ENCODE results near the gene ERN1. TPM values are rescaled to one million over a fixed set of nuclear protein-coding genes. Genes with fewer than 3 reads are reported as not detected.

Gene ERN1
- total and polyA plus RNA-seq, 2 experiments from 2014 or later = 10.3 to 16.5 TPM

DNA sequence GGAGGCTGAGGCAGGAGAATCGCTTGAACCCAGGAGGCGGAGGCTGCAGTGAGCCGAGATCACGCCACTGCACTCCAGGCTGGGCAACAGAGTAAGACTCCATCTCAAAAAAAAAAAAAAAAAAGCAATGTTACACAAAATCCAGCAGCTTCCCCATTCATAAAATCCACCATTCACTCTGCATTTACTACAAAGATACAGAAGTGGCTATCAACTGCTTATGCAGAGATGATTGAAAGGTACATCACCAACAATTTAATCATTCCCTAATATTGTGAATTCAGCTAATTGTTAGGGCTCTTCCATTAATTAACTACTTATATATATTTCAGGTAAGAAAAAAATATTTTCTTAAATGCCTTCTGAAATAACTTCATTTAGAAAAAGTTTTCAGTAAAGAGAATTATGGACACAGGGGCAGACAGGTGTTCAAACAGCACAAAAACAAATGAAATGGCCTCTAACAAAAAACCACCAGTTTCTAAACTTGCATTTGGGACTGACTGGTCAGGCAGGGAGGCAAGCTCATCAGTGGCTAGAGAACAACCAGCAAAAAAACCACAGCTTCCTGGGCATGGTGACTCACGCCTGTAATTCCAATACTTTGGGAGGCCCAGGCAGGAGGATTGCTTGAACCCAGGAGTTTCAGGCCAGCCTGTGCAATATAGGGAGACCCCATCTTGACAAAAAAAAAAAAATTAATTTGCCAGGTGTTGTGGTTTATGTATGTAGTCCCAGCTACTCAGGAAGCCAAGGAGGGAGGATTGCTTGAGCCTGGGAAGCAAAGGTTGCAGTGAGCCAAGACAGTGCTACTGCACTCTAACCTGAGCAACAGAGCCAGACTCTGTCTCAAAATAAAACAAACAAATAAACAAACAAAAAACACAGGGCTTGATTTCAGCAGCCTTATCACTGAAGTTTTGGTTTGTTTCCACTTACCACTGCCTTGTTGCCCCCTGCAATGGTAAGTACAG, 26.3 kb downstream of the ERN1 start:
- no peak overlapping the region for H3K27ac ChIP-seq
- H3K9me2 ChIP-seq (replicated peaks; ENCODE audit: insufficient read depth) = no peaks in the 10 kb centered on the region
- H4K20me1 ChIP-seq (ENCODE audit: insufficient read depth, poor library complexity, severe bottlenecking) = no peaks in the 10 kb centered on the region
- H3K27me3 ChIP-seq = no peaks in the 10 kb centered on the region
- no peak overlapping the region for H3K4me3 ChIP-seq
- 95% methylated on average over 5 of the region's 5 CpGs for WGBS (ENCODE audit: low lambda C conversion rate, missing lambda C conversion rate)
- H3K4me1 ChIP-seq (ENCODE audit: insufficient read depth) = peaks cover 3% of the 10 kb centered on the region
- no peak overlapping the region for H3K4me2 ChIP-seq
- no peaks in the 10 kb centered on the region for H3K9me3 ChIP-seq (ENCODE audit: low read depth)
- no peak for DNase-seq (ENCODE audit: low spot score)
- H2AFZ ChIP-seq = no peak overlapping the region
- peaks cover 67% of the 10 kb centered on the region for H3K79me2 ChIP-seq
- TF ChIP-seq, protein P1, sequence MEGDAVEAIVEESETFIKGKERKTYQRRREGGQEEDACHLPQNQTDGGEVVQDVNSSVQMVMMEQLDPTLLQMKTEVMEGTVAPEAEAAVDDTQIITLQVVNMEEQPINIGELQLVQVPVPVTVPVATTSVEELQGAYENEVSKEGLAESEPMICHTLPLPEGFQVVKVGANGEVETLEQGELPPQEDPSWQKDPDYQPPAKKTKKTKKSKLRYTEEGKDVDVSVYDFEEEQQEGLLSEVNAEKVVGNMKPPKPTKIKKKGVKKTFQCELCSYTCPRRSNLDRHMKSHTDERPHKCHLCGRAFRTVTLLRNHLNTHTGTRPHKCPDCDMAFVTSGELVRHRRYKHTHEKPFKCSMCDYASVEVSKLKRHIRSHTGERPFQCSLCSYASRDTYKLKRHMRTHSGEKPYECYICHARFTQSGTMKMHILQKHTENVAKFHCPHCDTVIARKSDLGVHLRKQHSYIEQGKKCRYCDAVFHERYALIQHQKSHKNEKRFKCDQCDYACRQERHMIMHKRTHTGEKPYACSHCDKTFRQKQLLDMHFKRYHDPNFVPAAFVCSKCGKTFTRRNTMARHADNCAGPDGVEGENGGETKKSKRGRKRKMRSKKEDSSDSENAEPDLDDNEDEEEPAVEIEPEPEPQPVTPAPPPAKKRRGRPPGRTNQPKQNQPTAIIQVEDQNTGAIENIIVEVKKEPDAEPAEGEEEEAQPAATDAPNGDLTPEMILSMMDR (IDR thresholded peaks at IDR 0.05; ENCODE audit: poor library complexity) = no peak
- TF ChIP-seq EZH2 (IDR thresholded peaks at IDR 0.05; ENCODE audit: borderline replicate concordance) (no peak), EZH2phosphoT487 (IDR thresholded peaks at IDR 0.05; ENCODE audit: low read depth, severe bottlenecking, unreplicated experiment) (no peak)
- no peaks in the 10 kb centered on the region for H3K36me3 ChIP-seq (replicated peaks; ENCODE audit: insufficient read depth, low read depth)

DNA sequence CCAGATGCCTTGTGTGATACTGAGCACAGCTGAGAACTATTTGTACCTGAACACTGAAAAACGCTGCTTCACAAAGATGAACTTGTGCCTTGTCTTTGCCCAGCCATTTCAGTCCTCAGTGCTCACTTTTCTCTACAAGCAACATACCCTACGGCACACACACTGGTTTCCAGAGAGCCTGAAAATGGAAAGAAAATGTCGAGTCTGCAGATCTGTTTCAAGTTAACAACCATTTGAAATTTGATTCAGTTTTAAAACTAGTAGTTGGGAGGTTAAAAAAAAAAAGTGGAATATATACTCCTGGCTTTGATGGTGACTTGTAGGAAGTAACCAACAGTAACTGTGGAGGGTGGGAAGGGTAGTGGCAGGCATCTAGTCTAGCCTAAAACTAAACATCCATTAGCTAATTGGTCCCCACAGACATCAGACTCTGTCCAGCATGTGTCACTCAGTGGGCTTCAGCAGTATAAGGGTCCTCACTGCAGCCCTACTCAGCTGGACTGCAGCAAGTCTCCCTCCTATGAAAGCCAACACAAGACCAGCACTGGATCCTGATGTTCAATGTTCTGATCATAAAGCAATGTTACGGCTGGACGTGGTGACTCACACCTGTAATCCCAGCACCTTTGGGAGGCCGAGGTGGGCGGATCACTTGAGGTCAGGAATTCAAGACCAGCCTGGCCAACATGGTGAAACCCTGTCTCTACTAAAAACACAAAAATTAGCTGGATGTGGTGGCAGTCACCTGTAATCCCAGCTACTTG, 27.1 kb downstream of the ERN1 start:
- Histone ChIP-seq H3K9me2 (replicated peaks; ENCODE audit: insufficient read depth) (no peaks in the 10 kb centered on the region), H2AFZ (no peak overlapping the region), H3K9me3 (ENCODE audit: low read depth) (no peaks in the 10 kb centered on the region), H3K79me2 (peaks cover 63% of the 10 kb centered on the region), H4K20me1 (ENCODE audit: insufficient read depth, poor library complexity, severe bottlenecking) (no peaks in the 10 kb centered on the region), H3K4me3 (no peak overlapping the region), H3K4me1 (ENCODE audit: insufficient read depth) (peaks cover 3% of the 10 kb centered on the region), H3K27ac (no peak overlapping the region), H3K27me3 (no peaks in the 10 kb centered on the region), H3K36me3 (replicated peaks; ENCODE audit: insufficient read depth, low read depth) (no peaks in the 10 kb centered on the region), H3K4me2 (no peak overlapping the region)
- TF ChIP-seq, protein P1 (IDR thresholded peaks at IDR 0.05; ENCODE audit: poor library complexity) = no peak
- no peak for TF ChIP-seq EZH2 (IDR thresholded peaks at IDR 0.05; ENCODE audit: borderline replicate concordance)
- TF ChIP-seq EZH2phosphoT487 (IDR thresholded peaks at IDR 0.05; ENCODE audit: low read depth, severe bottlenecking, unreplicated experiment) = no peak
- 88% methylated on average over 7 of the region's 7 CpGs for WGBS (ENCODE audit: low lambda C conversion rate, missing lambda C conversion rate)
- DNase-seq (ENCODE audit: low spot score) = no peak

DNA sequence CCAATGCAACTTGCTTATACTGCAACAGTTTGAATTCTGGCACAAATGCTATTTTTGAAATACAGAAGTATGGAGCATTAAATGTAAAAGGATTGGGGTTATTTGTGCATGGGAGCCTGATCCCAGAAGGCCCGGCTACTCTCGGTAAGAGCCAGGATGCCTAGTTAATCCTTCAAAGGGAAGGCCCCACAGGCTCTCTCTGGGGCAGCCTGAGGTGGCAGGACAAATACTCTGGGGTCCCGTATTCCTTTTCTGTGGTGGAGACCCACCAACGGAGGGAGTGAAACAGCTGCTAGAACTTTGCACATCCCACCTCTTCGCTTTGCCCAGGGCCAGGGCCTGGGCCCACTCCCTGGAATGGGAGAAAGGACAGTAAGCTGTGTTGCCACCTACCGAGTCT, 30.4 kb downstream of the ERN1 start:
- Histone ChIP-seq H3K4me1 (ENCODE audit: insufficient read depth) (no peaks in the 10 kb centered on the region), H3K4me2 (no peak overlapping the region), H3K27ac (no peak overlapping the region), H3K79me2 (peaks cover 33% of the 10 kb centered on the region), H3K9me3 (ENCODE audit: low read depth) (no peaks in the 10 kb centered on the region), H3K4me3 (no peak overlapping the region), H3K36me3 (replicated peaks; ENCODE audit: insufficient read depth, low read depth) (no peaks in the 10 kb centered on the region), H2AFZ (no peak overlapping the region), H4K20me1 (ENCODE audit: insufficient read depth, poor library complexity, severe bottlenecking) (no peaks in the 10 kb centered on the region), H3K9me2 (replicated peaks; ENCODE audit: insufficient read depth) (no peaks in the 10 kb centered on the region), H3K27me3 (no peaks in the 10 kb centered on the region)
- 83% methylated on average over 6 of the region's 6 CpGs for WGBS (ENCODE audit: low lambda C conversion rate, missing lambda C conversion rate)
- TF ChIP-seq EZH2phosphoT487 (IDR thresholded peaks at IDR 0.05; ENCODE audit: low read depth, severe bottlenecking, unreplicated experiment) (no peak), EZH2 (IDR thresholded peaks at IDR 0.05; ENCODE audit: borderline replicate concordance) (no peak)
- TF ChIP-seq, protein P1 (IDR thresholded peaks at IDR 0.05; ENCODE audit: poor library complexity) = no peak
- no peak for DNase-seq (ENCODE audit: low spot score)
